Measurements from ENCODE around the gene FAM120B.

- no peak for TF ChIP-seq IRF2 (CRISPR knock-in tag; IDR thresholded peaks at IDR 0.05; ENCODE audit: borderline replicate concordance, low read depth)
- TF ChIP-seq CTCF (IDR thresholded peaks at IDR 0.05) = no peak
- TF ChIP-seq ZBTB21 (CRISPR knock-in tag; IDR thresholded peaks at IDR 0.05; ENCODE audit: borderline replicate concordance) = no peak
- no peak for TF ChIP-seq ERG (CRISPR knock-in tag; IDR thresholded peaks at IDR 0.05)
- TF ChIP-seq TCF7 (CRISPR knock-in tag; IDR thresholded peaks at IDR 0.05; ENCODE audit: low read depth) = no peak
- TF ChIP-seq ZBTB43 (CRISPR knock-in tag; IDR thresholded peaks at IDR 0.05) = no peak
- no peak for TF ChIP-seq CREB1 (CRISPR knock-in tag; IDR thresholded peaks at IDR 0.05)
- no peak for TF ChIP-seq NR1H2 (CRISPR knock-in tag; IDR thresholded peaks at IDR 0.05)
- TF ChIP-seq ESRRA (CRISPR knock-in tag; IDR thresholded peaks at IDR 0.05; ENCODE audit: borderline replicate concordance) = no peak
- TF ChIP-seq HMGXB4 (CRISPR knock-in tag; IDR thresholded peaks at IDR 0.05) = no peak
- TF ChIP-seq GABPB1 (CRISPR knock-in tag; IDR thresholded peaks at IDR 0.05) = no peak
Observed at GRCh38 chr6:170421921-170422320, 115.4 kb downstream of the FAM120B start.

Measured in WTC11 (cell line).